ENCODE data around the gene TMC8. TPM values are rescaled to one million over a fixed set of nuclear protein-coding genes. Genes with fewer than 3 reads are reported as not detected.
A peak's percentile ranks its signal among the peaks of the same experiment; 100 is the strongest.
"Not testable (repeated sequence)": the region's sequence is repeated elsewhere in the genome, so short reads cannot be mapped to it uniquely, and the experiment has no call there.

TMC8 gene
- polyA plus RNA-seq, 3 donors from 2014 or later: 55.2 to 170 (median 58.2) TPM

DNA sequence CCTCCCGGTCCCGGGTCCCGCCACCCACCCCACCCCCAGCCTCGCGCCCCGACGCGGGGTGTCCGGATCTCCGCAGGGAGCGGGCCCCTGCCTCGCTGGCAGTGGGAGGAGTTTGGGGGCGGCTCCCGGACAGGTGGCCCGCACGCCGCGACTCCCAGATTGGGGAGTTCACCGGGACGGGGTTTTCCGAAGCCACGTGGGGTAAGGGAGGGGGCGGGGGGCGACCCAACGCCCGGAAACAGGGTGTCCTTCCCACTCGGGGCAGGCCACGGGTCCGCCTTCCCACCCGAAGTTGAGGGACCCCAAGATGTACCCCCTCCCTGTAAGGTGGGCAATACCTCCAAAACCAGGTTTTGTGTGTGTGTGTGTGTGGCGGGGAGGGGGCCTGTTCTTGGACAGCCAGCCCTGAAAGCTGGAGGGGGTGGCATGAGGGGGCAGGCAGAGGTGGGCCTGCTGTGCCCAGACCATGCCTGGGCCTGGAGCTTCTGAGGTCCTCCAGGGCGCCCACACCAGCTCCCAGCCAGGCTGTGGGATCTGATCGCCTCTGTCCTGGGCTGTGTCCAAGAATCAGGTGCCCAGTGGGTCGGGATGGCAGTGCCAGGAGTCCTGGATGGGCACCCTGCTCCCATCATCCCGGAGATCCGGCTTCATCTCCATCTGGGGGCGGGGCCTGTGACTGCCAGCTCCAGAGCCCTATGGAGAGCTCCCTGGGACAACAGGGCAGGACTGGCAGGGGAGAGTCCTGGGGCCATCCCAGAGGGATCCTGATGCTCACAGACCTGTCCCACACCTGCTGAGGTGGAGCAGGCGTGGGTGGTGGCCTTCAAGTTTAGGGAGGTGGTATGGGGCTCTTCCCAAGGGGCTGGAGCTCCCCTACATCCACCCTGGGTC is 38.6 kb downstream of the TMC8 start:
- Mint-ChIP-seq H3K4me3 (peak overlapping the region; percentile 35 to 67 (median 53)), H3K9me3 (no peaks in the 10 kb centered on the region), H3K36me3 (no peaks in the 10 kb centered on the region), H3K27me3 (ENCODE audit: low read depth in 3 of 3) (no peaks in the 10 kb centered on the region), H3K27ac (peak overlapping the region in 3 of 6 donors; percentile 23 to 31 (median 28)), H3K4me1 (peaks cover 26 to 29% of the 10 kb centered on the region in 2 donors)
- peak in 2 of 3 donors; percentile 32 to 37 for DNase-seq

GRCh38 chr17:78170692-78171590 is 40.4 kb downstream of the TMC8 start:
- Mint-ChIP-seq H3K36me3 (no peaks in the 10 kb centered on the region), H3K4me3 (peak overlapping the region; percentile 9 to 67 (median 35)), H3K4me1 (peaks cover 26 to 29% of the 10 kb centered on the region in 2 donors), H3K27ac (peak overlapping the region; percentile 3 to 64 (median 39)), H3K9me3 (no peaks in the 10 kb centered on the region), H3K27me3 (ENCODE audit: low read depth in 3 of 3) (peaks cover 0 to 3% (median 2%) of the 10 kb centered on the region in 3 donors)
- no peak for DNase-seq

DNA sequence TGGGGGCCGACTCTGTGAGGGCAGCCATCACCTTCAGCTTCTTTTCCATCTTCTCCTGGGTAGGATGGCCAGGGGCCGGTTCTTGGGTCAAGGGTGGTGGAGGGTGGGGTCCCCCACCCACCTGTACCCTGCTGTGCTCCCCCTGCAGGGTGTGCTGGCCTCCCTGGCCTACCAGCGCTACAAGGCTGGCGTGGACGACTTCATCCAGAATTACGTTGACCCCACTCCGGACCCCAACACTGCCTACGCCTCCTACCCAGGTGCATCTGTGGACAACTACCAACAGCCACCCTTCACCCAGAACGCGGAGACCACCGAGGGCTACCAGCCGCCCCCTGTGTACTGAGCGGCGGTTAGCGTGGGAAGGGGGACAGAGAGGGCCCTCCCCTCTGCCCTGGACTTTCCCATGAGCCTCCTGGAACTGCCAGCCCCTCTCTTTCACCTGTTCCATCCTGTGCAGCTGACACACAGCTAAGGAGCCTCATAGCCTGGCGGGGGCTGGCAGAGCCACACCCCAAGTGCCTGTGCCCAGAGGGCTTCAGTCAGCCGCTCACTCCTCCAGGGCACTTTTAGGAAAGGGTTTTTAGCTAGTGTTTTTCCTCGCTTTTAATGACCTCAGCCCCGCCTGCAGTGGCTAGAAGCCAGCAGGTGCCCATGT is 41.1 kb downstream of the TMC8 start:
- not testable (repeated sequence) for H3K27me3 Mint-ChIP-seq (ENCODE audit: low read depth in 3 of 3); H3K36me3 Mint-ChIP-seq; H3K4me3 Mint-ChIP-seq; DNase-seq; H3K9me3 Mint-ChIP-seq
- Mint-ChIP-seq H3K27ac (peak overlapping the region in 1 of 6 donors; percentile 34), H3K4me1 (peaks cover 29% of the 10 kb centered on the region in 2 donors)

DNA sequence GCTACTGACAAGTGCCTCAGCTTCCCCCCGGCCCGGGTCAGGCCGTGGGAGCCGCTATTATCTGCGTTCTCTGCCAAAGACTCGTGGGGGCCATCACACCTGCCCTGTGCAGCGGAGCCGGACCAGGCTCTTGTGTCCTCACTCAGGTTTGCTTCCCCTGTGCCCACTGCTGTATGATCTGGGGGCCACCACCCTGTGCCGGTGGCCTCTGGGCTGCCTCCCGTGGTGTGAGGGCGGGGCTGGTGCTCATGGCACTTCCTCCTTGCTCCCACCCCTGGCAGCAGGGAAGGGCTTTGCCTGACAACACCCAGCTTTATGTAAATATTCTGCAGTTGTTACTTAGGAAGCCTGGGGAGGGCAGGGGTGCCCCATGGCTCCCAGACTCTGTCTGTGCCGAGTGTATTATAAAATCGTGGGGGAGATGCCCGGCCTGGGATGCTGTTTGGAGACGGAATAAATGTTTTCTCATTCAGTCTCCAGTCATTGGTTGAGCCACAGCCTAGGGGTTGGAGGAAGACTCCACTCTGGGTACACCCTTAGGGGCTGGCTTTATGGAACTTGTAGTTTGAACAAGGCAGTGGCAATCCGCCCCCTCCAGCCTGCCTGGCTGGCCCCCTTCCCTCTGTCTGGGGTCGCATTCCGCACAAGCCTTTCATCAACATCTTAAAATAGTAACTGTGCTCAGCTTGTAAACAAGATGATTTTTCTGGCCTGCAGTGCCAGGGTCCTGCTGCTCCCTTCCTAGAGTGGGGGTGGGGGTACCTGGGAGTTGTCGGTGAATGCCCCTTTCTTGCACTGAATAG is 41.9 kb downstream of the TMC8 start:
- Mint-ChIP-seq H3K36me3 (no peaks in the 10 kb centered on the region), H3K9me3 (no peaks in the 10 kb centered on the region), H3K27ac (peak overlapping the region in 4 of 6 donors; percentile 50 to 75 (median 61)), H3K4me1 (peaks cover 29 to 31% of the 10 kb centered on the region in 2 donors), H3K27me3 (ENCODE audit: low read depth in 3 of 3) (peaks cover 0 to 3% (median 2%) of the 10 kb centered on the region in 3 donors), H3K4me3 (no peak overlapping the region)
- DNase-seq: no peak

- Mint-ChIP-seq H3K4me1 (peaks cover 29 to 31% of the 10 kb centered on the region in 2 donors), H3K4me3 (no peak overlapping the region), H3K27me3 (ENCODE audit: low read depth in 3 of 3) (peaks cover 0 to 3% (median 2%) of the 10 kb centered on the region in 3 donors), H3K27ac (peak overlapping the region; percentile 18 to 75 (median 56)), H3K36me3 (no peaks in the 10 kb centered on the region), H3K9me3 (no peaks in the 10 kb centered on the region)
- DNase-seq: no peak
These were observed 42.6 kb downstream of the TMC8 start for GRCh38 chr17:78173097-78173715.

DNA sequence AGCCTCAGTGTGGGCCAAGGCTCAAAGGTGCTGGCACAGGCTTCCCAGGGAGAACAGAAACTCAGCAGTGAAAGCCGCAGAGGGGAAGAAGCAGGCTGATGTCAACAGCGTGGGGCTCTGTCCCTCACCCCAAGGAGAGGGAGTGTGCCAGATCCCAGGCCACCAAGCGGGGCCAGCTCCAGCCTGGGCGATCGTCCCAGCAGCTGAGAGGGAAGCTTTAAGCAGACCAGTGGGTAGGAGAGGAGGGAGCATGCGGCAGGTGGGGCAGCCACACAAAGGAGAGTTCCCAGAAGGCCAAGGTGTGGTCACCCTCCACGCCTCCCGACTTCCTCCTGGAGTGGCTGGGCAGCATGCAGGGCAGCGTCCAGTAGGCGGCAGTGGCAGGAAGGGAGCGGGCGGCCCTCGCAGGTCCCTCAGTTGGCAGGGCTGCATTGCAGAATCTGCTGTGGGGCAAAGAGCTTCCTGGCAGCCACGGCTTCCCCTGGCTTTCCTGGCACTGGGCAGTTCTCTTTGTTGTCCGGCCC is 43.8 kb downstream of the TMC8 start:
- no peak for DNase-seq
- H3K4me1 Mint-ChIP-seq: peaks cover 36 to 38% of the 10 kb centered on the region in 2 donors
- peak overlapping the region in 1 of 6 donors; percentile 75 for H3K27ac Mint-ChIP-seq
- H3K4me3 Mint-ChIP-seq: no peak overlapping the region
- no peaks in the 10 kb centered on the region for H3K9me3 Mint-ChIP-seq
- peaks cover 0 to 3% (median 2%) of the 10 kb centered on the region in 3 donors for H3K27me3 Mint-ChIP-seq (ENCODE audit: low read depth in 3 of 3)
- no peaks in the 10 kb centered on the region for H3K36me3 Mint-ChIP-seq

- Mint-ChIP-seq H3K9me3 (no peaks in the 10 kb centered on the region), H3K4me1 (peaks cover 36% of the 10 kb centered on the region in 2 donors), H3K27ac (no peak overlapping the region), H3K4me3 (no peak overlapping the region), H3K36me3 (no peaks in the 10 kb centered on the region), H3K27me3 (ENCODE audit: low read depth in 3 of 3) (peaks cover 0 to 3% (median 2%) of the 10 kb centered on the region in 3 donors)
- no peak for DNase-seq
These were observed 44.5 kb downstream of the TMC8 start for GRCh38 chr17:78174870-78175642.

- H3K36me3 Mint-ChIP-seq: no peaks in the 10 kb centered on the region
- H3K4me3 Mint-ChIP-seq: no peak overlapping the region
- H3K27ac Mint-ChIP-seq: no peak overlapping the region
- H3K4me1 Mint-ChIP-seq: peaks cover 39 to 40% of the 10 kb centered on the region in 2 donors
- DNase-seq: no peak
- H3K9me3 Mint-ChIP-seq: no peaks in the 10 kb centered on the region
- peaks cover 0 to 3% (median 2%) of the 10 kb centered on the region in 3 donors for H3K27me3 Mint-ChIP-seq (ENCODE audit: low read depth in 3 of 3)
These were observed 45.0 kb downstream of the TMC8 start for GRCh38 chr17:78175643-78175981.

DNA sequence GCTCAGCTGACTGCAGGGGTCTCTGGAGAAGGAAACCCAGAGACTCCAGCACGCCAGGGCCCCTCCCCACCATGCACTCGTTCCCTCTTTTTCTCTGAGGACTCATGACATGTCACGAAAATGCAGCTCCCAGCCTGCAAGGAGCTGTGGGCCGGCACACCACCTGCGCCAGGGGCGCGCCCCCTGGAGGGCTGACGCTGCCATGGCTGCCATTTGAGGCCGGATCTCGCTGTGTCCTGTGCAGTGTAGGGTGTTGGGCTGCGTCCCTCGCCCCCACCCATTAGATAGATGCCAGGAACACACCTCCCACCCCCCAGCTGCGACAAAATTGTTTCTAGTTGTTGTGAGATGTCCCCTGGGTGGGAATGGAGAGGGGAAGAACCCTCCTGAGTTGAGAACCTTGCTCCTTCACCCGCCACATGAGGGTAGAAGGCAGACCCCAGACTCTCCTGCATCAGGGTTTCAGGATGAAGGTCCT is 46.0 kb downstream of the TMC8 start:
- Mint-ChIP-seq H3K4me3 (no peak overlapping the region), H3K4me1 (peaks cover 38 to 39% of the 10 kb centered on the region in 2 donors), H3K9me3 (no peaks in the 10 kb centered on the region), H3K27ac (no peak overlapping the region), H3K27me3 (ENCODE audit: low read depth in 3 of 3) (peaks cover 0 to 3% (median 2%) of the 10 kb centered on the region in 3 donors), H3K36me3 (no peaks in the 10 kb centered on the region)
- peak; percentile 62 to 71 (median 63) for DNase-seq

DNA sequence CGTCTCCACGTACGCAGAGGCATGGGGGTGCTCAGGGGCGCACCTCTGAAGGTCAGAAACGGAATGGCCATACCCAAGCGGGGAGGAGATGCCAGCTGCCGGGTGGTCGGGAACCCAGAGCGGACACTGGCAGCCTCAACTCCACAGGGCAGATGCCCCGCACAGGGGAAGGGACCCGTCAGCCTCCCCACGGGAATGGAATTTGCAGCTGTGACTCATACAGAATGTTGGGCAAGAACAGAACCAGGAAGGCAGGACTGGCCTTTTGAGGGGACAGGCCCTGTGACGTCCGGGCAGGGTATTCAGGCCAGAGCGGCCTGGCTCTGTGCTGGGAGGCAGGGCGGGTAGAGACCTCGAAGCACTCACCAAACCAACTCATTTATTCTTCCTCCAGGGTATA is 48.8 kb downstream of the TMC8 start:
- peak overlapping the region; percentile 48 to 90 (median 74) for H3K27ac Mint-ChIP-seq
- H3K36me3 Mint-ChIP-seq: no peaks in the 10 kb centered on the region
- peak overlapping the region in 4 of 5 donors; percentile 58 to 76 (median 74) for H3K4me3 Mint-ChIP-seq
- no peaks in the 10 kb centered on the region for H3K9me3 Mint-ChIP-seq
- peaks cover under 1 to 3% (median 3%) of the 10 kb centered on the region in 3 donors for H3K27me3 Mint-ChIP-seq (ENCODE audit: low read depth in 3 of 3)
- peaks cover 22 to 25% of the 10 kb centered on the region in 2 donors for H3K4me1 Mint-ChIP-seq
- DNase-seq: no peak

- DNase-seq: peak; percentile 52 to 60 (median 57)
- Mint-ChIP-seq H3K9me3 (no peaks in the 10 kb centered on the region), H3K27ac (peak overlapping the region; percentile 48 to 92 (median 88)), H3K4me3 (peak overlapping the region; percentile 58 to 84 (median 74)), H3K27me3 (ENCODE audit: low read depth in 3 of 3) (peaks cover 0 to 5% (median 3%) of the 10 kb centered on the region in 3 donors), H3K36me3 (no peaks in the 10 kb centered on the region), H3K4me1 (peaks cover 22 to 25% of the 10 kb centered on the region in 2 donors)
These were observed 49.5 kb downstream of the TMC8 start for GRCh38 chr17:78180083-78180482.

Data from immature natural killer cell (primary cell).